ENCODE results near the gene SPEM3. TPM values are rescaled to one million over a fixed set of nuclear protein-coding genes. Genes with fewer than 3 reads are reported as not detected.

The SPEM3 gene
- total RNA-seq, 1 donor from 2014 or later, result not detected

GRCh38 chr17:7435676-7436555, 7.3 kb downstream of the SPEM3 start:
- no peaks in the 10 kb centered on the region for H3K27me3 ChIP-seq (ENCODE audit: control insufficient read depth, insufficient read depth, low read length)
- no peaks in the 10 kb centered on the region for H3K36me3 ChIP-seq (ENCODE audit: control insufficient read depth, insufficient read depth, low read length)
- DNase-seq (ENCODE audit: low read depth) (peak; percentile 39), FAIRE-seq (no peak)
- H3K4me3 ChIP-seq (ENCODE audit: low read depth, low read length), result peak overlapping the region; percentile 57
- peak; percentile 49 for TF ChIP-seq CTCF (IDR thresholded peaks at IDR 0.05; ENCODE audit: insufficient read depth, low read length, severe bottlenecking)

- Histone ChIP-seq H3K4me3 (ENCODE audit: low read depth, low read length) (peak overlapping the region; percentile 57), H3K36me3 (ENCODE audit: control insufficient read depth, insufficient read depth, low read length) (no peaks in the 10 kb centered on the region), H3K27me3 (ENCODE audit: control insufficient read depth, insufficient read depth, low read length) (no peaks in the 10 kb centered on the region)
- DNase-seq (ENCODE audit: low read depth) (peak; percentile 76), FAIRE-seq (no peak)
- peak; percentile 87 for TF ChIP-seq CTCF (IDR thresholded peaks at IDR 0.05; ENCODE audit: insufficient read depth, low read length, severe bottlenecking)
These were observed 8.1 kb downstream of the SPEM3 start for GRCh38 chr17:7436556-7437368.

- Histone ChIP-seq H3K4me3 (ENCODE audit: low read depth, low read length) (peak overlapping the region; percentile 57), H3K27me3 (ENCODE audit: control insufficient read depth, insufficient read depth, low read length) (no peaks in the 10 kb centered on the region), H3K36me3 (ENCODE audit: control insufficient read depth, insufficient read depth, low read length) (peaks cover 2% of the 10 kb centered on the region)
- no peak for TF ChIP-seq CTCF (IDR thresholded peaks at IDR 0.05; ENCODE audit: insufficient read depth, low read length, severe bottlenecking)
- FAIRE-seq, result no peak
- DNase-seq (ENCODE audit: low read depth), result no peak
These were observed 8.8 kb downstream of the SPEM3 start for GRCh38 chr17:7437369-7437863.

- no peak for FAIRE-seq
- peak overlapping the region; percentile 57 for H3K4me3 ChIP-seq (ENCODE audit: low read depth, low read length)
- H3K27me3 ChIP-seq (ENCODE audit: control insufficient read depth, insufficient read depth, low read length), result no peaks in the 10 kb centered on the region
- H3K36me3 ChIP-seq (ENCODE audit: control insufficient read depth, insufficient read depth, low read length), result peaks cover 2% of the 10 kb centered on the region
- peak; percentile 33 for DNase-seq (ENCODE audit: low read depth)
- TF ChIP-seq CTCF (IDR thresholded peaks at IDR 0.05; ENCODE audit: insufficient read depth, low read length, severe bottlenecking), result no peak
These were observed 9.4 kb downstream of the SPEM3 start for GRCh38 chr17:7437950-7438614.

GRCh38 chr17:7438656-7439460, 10.2 kb downstream of the SPEM3 start:
- Histone ChIP-seq H3K4me3 (ENCODE audit: low read depth, low read length) (peak overlapping the region; percentile 57), H3K27me3 (ENCODE audit: control insufficient read depth, insufficient read depth, low read length) (no peaks in the 10 kb centered on the region), H3K36me3 (ENCODE audit: control insufficient read depth, insufficient read depth, low read length) (peaks cover 2% of the 10 kb centered on the region)
- no peak for TF ChIP-seq CTCF (IDR thresholded peaks at IDR 0.05; ENCODE audit: insufficient read depth, low read length, severe bottlenecking)
- FAIRE-seq (no peak), DNase-seq (ENCODE audit: low read depth) (no peak)

All from bronchial epithelial cell (primary cell).